Measurements from ENCODE around the gene GARIN5A. TPM values are rescaled to one million over a fixed set of nuclear protein-coding genes. Genes with fewer than 3 reads are reported as not detected.

Gene GARIN5A
- total RNA-seq, 1 donor from 2014 or later = 1.9 TPM

DNA sequence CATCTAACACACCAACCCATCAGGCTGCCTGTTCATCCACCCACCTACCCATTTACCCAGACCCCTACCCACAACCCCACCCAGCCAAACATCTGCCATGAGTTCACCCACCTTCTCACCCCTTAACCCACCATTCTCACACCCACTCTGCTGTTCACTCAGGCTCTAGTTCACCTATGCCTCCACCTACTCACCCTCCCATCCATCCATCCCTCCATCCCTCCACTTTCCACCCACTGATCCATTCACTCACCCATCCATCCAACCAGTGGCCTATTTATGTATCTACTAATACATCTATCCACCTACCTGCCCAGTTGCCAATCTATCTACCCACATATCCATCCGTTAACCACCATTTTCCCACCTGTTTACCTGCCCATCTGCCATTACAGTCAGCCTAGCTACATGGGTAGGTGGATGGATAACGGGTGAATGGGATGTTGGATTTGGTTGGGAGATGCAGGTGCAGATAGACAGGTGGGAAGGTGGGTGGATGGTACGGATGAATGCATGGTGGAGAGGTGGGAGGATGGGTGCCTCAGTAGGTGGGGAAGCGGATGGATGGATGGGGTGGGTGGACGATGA lies 38.7 kb downstream of the GARIN5A start:
- H3K4me3 Mint-ChIP-seq = no peak overlapping the region
- H3K27ac Mint-ChIP-seq = no peak overlapping the region
- H3K9me3 Mint-ChIP-seq = no peaks in the 10 kb centered on the region
- H3K27me3 Mint-ChIP-seq = peaks cover 48% of the 10 kb centered on the region
- peaks cover 9% of the 10 kb centered on the region for H3K4me1 Mint-ChIP-seq (ENCODE audit: unreplicated experiment)
- no peak for DNase-seq (ENCODE audit: extremely low spot score, unreplicated experiment)
- no peak for TF ChIP-seq CTCF (conservative IDR thresholded peaks at IDR 0.05)
- no peaks in the 10 kb centered on the region for H3K36me3 Mint-ChIP-seq

GRCh38 chr19:50435627-50436026 lies 41.0 kb downstream of the GARIN5A start:
- H3K4me3 Mint-ChIP-seq = no peak overlapping the region
- no peak for DNase-seq (ENCODE audit: extremely low spot score, unreplicated experiment)
- H3K36me3 Mint-ChIP-seq = no peaks in the 10 kb centered on the region
- peaks cover 55% of the 10 kb centered on the region for H3K27me3 Mint-ChIP-seq
- H3K4me1 Mint-ChIP-seq (ENCODE audit: unreplicated experiment) = peaks cover 20% of the 10 kb centered on the region
- H3K9me3 Mint-ChIP-seq = no peaks in the 10 kb centered on the region
- no peak overlapping the region for H3K27ac Mint-ChIP-seq
- TF ChIP-seq CTCF (conservative IDR thresholded peaks at IDR 0.05) = no peak

DNA sequence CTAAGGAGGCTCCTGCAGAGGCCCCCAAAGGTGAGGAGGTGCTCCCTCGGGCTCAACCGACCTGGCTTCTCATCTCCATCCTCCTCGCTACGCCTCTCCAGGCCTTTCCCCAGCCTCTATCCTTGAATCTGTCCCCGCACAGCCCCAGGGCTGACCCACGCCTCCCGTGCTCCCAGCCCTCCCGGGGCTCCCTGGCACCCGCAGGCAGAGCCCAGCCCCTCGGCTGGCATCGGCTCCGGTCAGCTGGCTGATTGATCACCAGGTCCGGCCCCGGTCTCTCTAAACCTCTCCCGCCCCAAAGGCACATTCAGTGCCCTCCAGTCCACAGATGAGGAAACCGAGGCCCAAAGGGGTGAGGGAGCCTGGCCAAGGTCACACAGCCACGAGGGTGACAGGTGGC lies 41.4 kb downstream of the GARIN5A start:
- no peak for DNase-seq (ENCODE audit: extremely low spot score, unreplicated experiment)
- H3K4me1 Mint-ChIP-seq (ENCODE audit: unreplicated experiment) = peaks cover 20% of the 10 kb centered on the region
- no peak overlapping the region for H3K27ac Mint-ChIP-seq
- H3K27me3 Mint-ChIP-seq = peaks cover 55% of the 10 kb centered on the region
- no peak overlapping the region for H3K4me3 Mint-ChIP-seq
- H3K36me3 Mint-ChIP-seq = no peaks in the 10 kb centered on the region
- H3K9me3 Mint-ChIP-seq = no peaks in the 10 kb centered on the region
- no peak for TF ChIP-seq CTCF (conservative IDR thresholded peaks at IDR 0.05)

- Mint-ChIP-seq H3K9me3 (no peaks in the 10 kb centered on the region), H3K36me3 (no peaks in the 10 kb centered on the region), H3K4me1 (ENCODE audit: unreplicated experiment) (peaks cover 20% of the 10 kb centered on the region), H3K4me3 (peak overlapping the region; percentile 73), H3K27me3 (peaks cover 52% of the 10 kb centered on the region), H3K27ac (peak overlapping the region; percentile 62)
- no peak for DNase-seq (ENCODE audit: extremely low spot score, unreplicated experiment)
- no peak for TF ChIP-seq CTCF (conservative IDR thresholded peaks at IDR 0.05)
Measured at GRCh38 chr19:50434525-50434924, 42.1 kb downstream of the GARIN5A start.

- no peak for DNase-seq (ENCODE audit: extremely low spot score, unreplicated experiment)
- TF ChIP-seq CTCF (conservative IDR thresholded peaks at IDR 0.05) = no peak
- Mint-ChIP-seq H3K36me3 (no peaks in the 10 kb centered on the region), H3K27me3 (peaks cover 53% of the 10 kb centered on the region), H3K4me3 (peak overlapping the region; percentile 80), H3K9me3 (no peaks in the 10 kb centered on the region), H3K27ac (peak overlapping the region; percentile 39), H3K4me1 (ENCODE audit: unreplicated experiment) (peaks cover 24% of the 10 kb centered on the region)
Measured at GRCh38 chr19:50433201-50434180, 43.2 kb downstream of the GARIN5A start.

All from type B pancreatic cell (in vitro differentiated cells).